HepG2 (cell line): ENCODE data around the gene PDGFA. TPM values are rescaled to one million over a fixed set of nuclear protein-coding genes. Genes with fewer than 3 reads are reported as not detected.
A peak's percentile ranks its signal among the peaks of the same experiment; 100 is the strongest.

ENCODE experiments used
- AHDC1 ChIP-seq: sonication (generic); formaldehyde crosslinking; IDR thresholded peaks from 2 replicates; pipeline ENCODE4 v1.5.1; 2020; ENCODE audit warnings: mild to moderate bottlenecking, missing genetic modification reagents, borderline replicate concordance
- AHR ChIP-seq: IDR thresholded peaks from 2 replicates; pipeline ENCODE4 v1.6.1; 2018; ENCODE audit warnings: missing genetic modification reagents, missing compliant biosample characterization
- CEBPG ChIP-seq: IDR thresholded peaks from 2 replicates; pipeline ENCODE4 v1.6.1; 2016
- DZIP1 ChIP-seq: sonication (generic); formaldehyde crosslinking; IDR thresholded peaks from 2 replicates; pipeline ENCODE4 v1.5.0; 2020; ENCODE audit warnings: mild to moderate bottlenecking, missing genetic modification reagents
- E2F2 ChIP-seq: sonication (generic); formaldehyde crosslinking; IDR thresholded peaks from 2 replicates; pipeline ENCODE4 v1.4.0; 2020; ENCODE audit warnings: missing genetic modification reagents, borderline replicate concordance
- FOXA1 ChIP-seq, 2 experiments: fragments of 450-650 bp in 1 of 2; sonication (generic) in 1 of 2; formaldehyde crosslinking in 1 of 2; IDR thresholded peaks; 2 replicates each; pipeline versions ENCODE4 v1.4.0 to v1.6.1; 2016 to 2020; ENCODE audit warnings: missing genetic modification reagents in 1 of 2
- HNF4A ChIP-seq: sonication (generic); formaldehyde crosslinking; IDR thresholded peaks from 2 replicates; pipeline ENCODE4 v1.4.0; 2020; ENCODE audit warnings: missing genetic modification reagents
- JARID2 ChIP-seq: sonication (generic); formaldehyde crosslinking; IDR thresholded peaks from 2 replicates; pipeline ENCODE4 v1.8.1; 2023; ENCODE audit warnings: missing genetic modification reagents, inconsistent platforms; ENCODE audit not compliant: insufficient replicate concordance
- SP1 ChIP-seq, 2 experiments: fragments of 450-650 bp in 1 of 2; sonication (generic) in 1 of 2; formaldehyde crosslinking in 1 of 2; IDR thresholded peaks; 2 replicates each; pipeline versions ENCODE4 v1.4.0 to v1.6.1; 2016 to 2020; ENCODE audit warnings: missing genetic modification reagents in 1 of 2
- THRA ChIP-seq: sonication (generic); formaldehyde crosslinking; IDR thresholded peaks from 2 replicates; pipeline ENCODE4 v1.4.0; 2020; ENCODE audit warnings: missing genetic modification reagents, borderline replicate concordance
- ZBTB7B ChIP-seq: sonication (generic); formaldehyde crosslinking; IDR thresholded peaks from 2 replicates; pipeline ENCODE4 v1.4.0; 2020; ENCODE audit warnings: missing genetic modification reagents
- ZNF292 ChIP-seq: sonication (generic); formaldehyde crosslinking; IDR thresholded peaks from 2 replicates; pipeline ENCODE4 v1.8.1; 2022; ENCODE audit warnings: mild to moderate bottlenecking, low read depth, missing genetic modification reagents, borderline replicate concordance
- ZNF350 ChIP-seq: sonication (generic); formaldehyde crosslinking; IDR thresholded peaks from 2 replicates; pipeline ENCODE4 v1.4.0; 2020; ENCODE audit warnings: mild to moderate bottlenecking, low read depth, missing genetic modification reagents, borderline replicate concordance
- polyA plus RNA-seq, 8 experiments: library from polyadenylated mRNA; depleted of rRNA in 3 of 8; stranded (reverse) in 7 of 8; unstranded in 1 of 8; fragments of >200 nt; fragmentation: Illumina TruSeq in 4 of 8; extraction: Trizol in 4 of 8; gene quantifications; 2 replicates each; pipeline versions ENCODE4 v1.2.1 to v1.2.3, GENCODE V29; 2011 to 2016; ENCODE audit warnings: low read depth in 4 of 8, missing spikeins in 1 of 8, mixed read lengths in 1 of 8; ENCODE audit not compliant: insufficient read depth in 1 of 8
- total RNA-seq, 5 experiments: library from RNA; depleted of rRNA; stranded (reverse); fragments of >200 nt; fragmentation: Illumina TruSeq; extraction: Trizol; gene quantifications; 2 replicates each; pipeline ENCODE4 v1.2.3, GENCODE V29; 2016; ENCODE audit warnings: low read depth in 1 of 5
- TF ChIP-seq, protein P1 (sequence below): sonication (generic); formaldehyde crosslinking; conservative IDR thresholded peaks from 2 replicates; pipeline ENCODE4 v1.5.0; 2020; ENCODE audit warnings: missing genetic modification reagents

The PDGFA gene
- total and polyA plus RNA-seq, 2 of the 13 experiments (the other 11 are each of a cell fraction or from before 2014, with no cell fraction given), result 1.5 to 3.4 TPM

DNA sequence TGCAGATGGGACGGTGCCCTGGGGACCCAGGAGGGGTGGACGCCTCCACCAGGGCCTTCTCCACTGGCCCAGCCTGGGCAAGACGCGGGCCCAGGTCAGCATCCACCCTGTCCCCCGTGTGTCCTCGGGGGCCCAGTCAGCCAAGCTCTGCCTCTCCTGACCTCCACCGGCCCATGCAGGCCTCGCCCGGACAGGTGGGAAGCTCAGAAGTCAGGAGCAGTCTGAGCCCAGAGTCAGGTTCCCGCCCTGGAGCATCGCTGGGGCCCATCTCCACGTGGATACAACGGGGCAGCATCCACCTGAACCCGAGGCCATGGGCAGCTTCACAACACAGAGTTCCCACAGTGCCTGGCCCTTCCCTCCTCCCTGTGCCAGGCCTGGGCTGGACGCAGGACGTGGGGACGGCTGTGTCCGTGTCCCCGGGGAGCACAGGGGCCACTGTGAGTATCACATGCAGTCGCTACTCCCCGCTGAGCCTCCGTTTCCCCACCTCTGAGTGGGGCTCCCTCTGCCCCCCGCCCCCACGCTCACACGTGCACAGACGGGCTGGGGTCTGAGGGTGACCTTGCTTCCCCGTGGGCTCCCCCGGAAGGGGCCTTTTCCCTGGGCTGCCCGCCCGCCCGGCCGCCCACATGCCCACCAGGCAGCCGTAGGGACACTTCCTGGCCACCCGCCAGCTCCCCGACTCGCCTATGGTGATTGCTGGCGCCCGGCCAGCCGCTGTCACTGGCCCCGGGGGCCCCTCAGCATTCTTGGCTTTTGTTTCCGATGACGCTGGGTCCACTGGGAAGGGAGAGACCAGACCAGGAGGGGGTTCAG, 64.3 kb downstream of the PDGFA start (continued):
- TF ChIP-seq DZIP1 (no peak), SP1 (IDR thresholded peaks at IDR 0.05) (no peak), SP1 (CRISPR knock-in tag; IDR thresholded peaks at IDR 0.05) (no peak), AHR (CRISPR knock-in tag) (no peak), ZBTB7B (CRISPR knock-in tag) (peak; percentile 62; the same call in 1 of the 2 replicates), CEBPG (CRISPR knock-in tag) (no peak), E2F2 (CRISPR knock-in tag) (no peak), ZNF292 (CRISPR knock-in tag) (no peak), AHDC1 (CRISPR knock-in tag) (peak; percentile 45; the same call in 1 of the 2 replicates), HNF4A (CRISPR knock-in tag) (no peak), THRA (CRISPR knock-in tag) (0 out of 2 replicates have a peak, but pooled peaks have one; percentile 27), FOXA1 (IDR thresholded peaks at IDR 0.05) (no peak), FOXA1 (CRISPR knock-in tag; IDR thresholded peaks at IDR 0.05) (no peak), JARID2 (no peak), ZNF350 (no peak; the same call in 1 of the 2 replicates)
- TF ChIP-seq, protein P1, sequence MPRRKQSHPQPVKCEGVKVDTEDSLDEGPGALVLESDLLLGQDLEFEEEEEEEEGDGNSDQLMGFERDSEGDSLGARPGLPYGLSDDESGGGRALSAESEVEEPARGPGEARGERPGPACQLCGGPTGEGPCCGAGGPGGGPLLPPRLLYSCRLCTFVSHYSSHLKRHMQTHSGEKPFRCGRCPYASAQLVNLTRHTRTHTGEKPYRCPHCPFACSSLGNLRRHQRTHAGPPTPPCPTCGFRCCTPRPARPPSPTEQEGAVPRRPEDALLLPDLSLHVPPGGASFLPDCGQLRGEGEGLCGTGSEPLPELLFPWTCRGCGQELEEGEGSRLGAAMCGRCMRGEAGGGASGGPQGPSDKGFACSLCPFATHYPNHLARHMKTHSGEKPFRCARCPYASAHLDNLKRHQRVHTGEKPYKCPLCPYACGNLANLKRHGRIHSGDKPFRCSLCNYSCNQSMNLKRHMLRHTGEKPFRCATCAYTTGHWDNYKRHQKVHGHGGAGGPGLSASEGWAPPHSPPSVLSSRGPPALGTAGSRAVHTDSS (CRISPR knock-in tag), result no peak
